Measurements from ENCODE around the gene ZNF124. TPM values are rescaled to one million over a fixed set of nuclear protein-coding genes. Genes with fewer than 3 reads are reported as not detected.

Gene ZNF124
- total RNA-seq, 4 donors from 2014 or later, result 11.0 to 16.9 (median 14.5) TPM

GRCh38 chr1:247118946-247119446 is 52.8 kb downstream of the ZNF124 start:
- H3K4me3 ChIP-seq (ENCODE audit: low read depth, poor library complexity, severe bottlenecking), result no peak overlapping the region
- intact Hi-C loops (cut with DNase I; ENCODE audit: low total_unique reads), result no loop called here
- no peak for DNase-seq (ENCODE audit: low spot score in 2 of 2)
- WGBS, 2 donors, result 66 to 80% methylated on average over 6 to 9 of the region's 11 CpGs
- no peak for TF ChIP-seq POLR2A (IDR thresholded peaks at IDR 0.05)
- TF ChIP-seq, protein P1, sequence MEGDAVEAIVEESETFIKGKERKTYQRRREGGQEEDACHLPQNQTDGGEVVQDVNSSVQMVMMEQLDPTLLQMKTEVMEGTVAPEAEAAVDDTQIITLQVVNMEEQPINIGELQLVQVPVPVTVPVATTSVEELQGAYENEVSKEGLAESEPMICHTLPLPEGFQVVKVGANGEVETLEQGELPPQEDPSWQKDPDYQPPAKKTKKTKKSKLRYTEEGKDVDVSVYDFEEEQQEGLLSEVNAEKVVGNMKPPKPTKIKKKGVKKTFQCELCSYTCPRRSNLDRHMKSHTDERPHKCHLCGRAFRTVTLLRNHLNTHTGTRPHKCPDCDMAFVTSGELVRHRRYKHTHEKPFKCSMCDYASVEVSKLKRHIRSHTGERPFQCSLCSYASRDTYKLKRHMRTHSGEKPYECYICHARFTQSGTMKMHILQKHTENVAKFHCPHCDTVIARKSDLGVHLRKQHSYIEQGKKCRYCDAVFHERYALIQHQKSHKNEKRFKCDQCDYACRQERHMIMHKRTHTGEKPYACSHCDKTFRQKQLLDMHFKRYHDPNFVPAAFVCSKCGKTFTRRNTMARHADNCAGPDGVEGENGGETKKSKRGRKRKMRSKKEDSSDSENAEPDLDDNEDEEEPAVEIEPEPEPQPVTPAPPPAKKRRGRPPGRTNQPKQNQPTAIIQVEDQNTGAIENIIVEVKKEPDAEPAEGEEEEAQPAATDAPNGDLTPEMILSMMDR (IDR thresholded peaks at IDR 0.05), result no peak

GRCh38 chr1:247115545-247115944 is 56.3 kb downstream of the ZNF124 start:
- intact Hi-C loops (cut with DNase I; ENCODE audit: low total_unique reads), result no loop called here
- H3K4me3 ChIP-seq (ENCODE audit: low read depth, poor library complexity, severe bottlenecking), result no peak overlapping the region
- no peak for TF ChIP-seq POLR2A (IDR thresholded peaks at IDR 0.05)
- TF ChIP-seq, protein P1 (IDR thresholded peaks at IDR 0.05), result no peak
- DNase-seq (ENCODE audit: low spot score in 2 of 2), result no peak
- 94% methylated on average over 10 to 11 of the region's 12 CpGs for WGBS, 2 donors

DNA sequence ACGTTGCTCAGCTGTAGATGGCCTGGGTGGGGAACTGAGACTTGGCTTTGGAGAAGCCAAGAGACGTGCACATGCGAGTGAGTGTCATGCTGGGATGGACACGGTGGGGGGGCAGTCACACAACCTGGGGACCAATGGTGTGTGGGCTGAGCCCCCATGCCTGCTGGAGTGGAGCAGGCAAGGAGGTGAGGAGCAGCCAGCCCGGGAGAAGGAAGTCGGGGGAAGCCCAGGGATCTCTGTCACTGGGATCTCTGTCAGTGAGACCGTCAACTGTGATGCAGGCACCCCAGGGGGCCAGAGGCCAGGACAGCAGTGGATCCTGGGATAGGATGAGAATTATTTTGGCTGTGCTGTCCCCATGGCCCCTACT is 56.7 kb downstream of the ZNF124 start:
- TF ChIP-seq, protein P1 (IDR thresholded peaks at IDR 0.05), result no peak
- no peak for TF ChIP-seq POLR2A (IDR thresholded peaks at IDR 0.05)
- no peak for DNase-seq (ENCODE audit: low spot score in 2 of 2)
- WGBS, 2 donors, result 73 to 85% methylated on average over 7 of the region's 7 CpGs
- H3K4me3 ChIP-seq (ENCODE audit: low read depth, poor library complexity, severe bottlenecking), result no peak overlapping the region
- intact Hi-C loops (cut with DNase I; ENCODE audit: low total_unique reads), result no loop called here

- no peak overlapping the region for H3K4me3 ChIP-seq (ENCODE audit: low read depth, poor library complexity, severe bottlenecking)
- DNase-seq (ENCODE audit: low spot score in 2 of 2), result no peak
- intact Hi-C loops (cut with DNase I; ENCODE audit: low total_unique reads), result no loop called here
- WGBS, 2 donors, result 91 to 93% methylated on average over 10 to 13 of the region's 13 CpGs
- no peak for TF ChIP-seq POLR2A (IDR thresholded peaks at IDR 0.05)
- TF ChIP-seq, protein P1 (IDR thresholded peaks at IDR 0.05), result no peak
Observed at GRCh38 chr1:247114351-247115140, 57.3 kb downstream of the ZNF124 start.

DNA sequence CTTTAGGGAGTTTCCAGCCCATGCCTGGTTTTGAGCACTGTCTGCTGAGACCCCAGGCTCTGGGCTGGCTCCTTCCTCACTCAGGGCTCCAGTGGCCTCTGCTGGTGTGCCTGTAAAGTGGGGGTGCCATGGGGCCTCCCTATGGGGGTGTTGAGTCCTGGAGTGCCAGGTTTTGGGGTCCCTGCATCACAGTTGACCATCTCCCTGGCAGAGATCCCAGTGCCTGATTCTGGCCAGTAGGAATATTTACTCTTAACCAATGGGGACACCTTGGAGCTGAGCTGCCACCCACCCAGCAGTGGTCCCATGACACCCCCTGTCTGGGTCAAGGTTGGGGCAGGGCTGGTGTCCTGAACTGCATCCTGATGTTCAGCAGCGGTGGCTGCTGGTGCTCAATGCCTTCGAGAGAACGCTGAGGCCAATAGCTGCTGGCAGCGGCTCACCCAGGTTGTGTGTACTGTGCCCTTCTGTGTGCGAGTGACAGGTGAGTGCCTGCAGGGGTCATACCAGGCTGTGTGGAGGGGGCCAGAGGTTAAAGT is 58.0 kb downstream of the ZNF124 start:
- WGBS, 2 donors, result 94% methylated on average over 5 of the region's 5 CpGs; no CpG with 5 or more reads in 1 of the 2 donors
- no peak for DNase-seq (ENCODE audit: low spot score in 2 of 2)
- no peak overlapping the region for H3K4me3 ChIP-seq (ENCODE audit: low read depth, poor library complexity, severe bottlenecking)
- intact Hi-C loops (cut with DNase I; ENCODE audit: low total_unique reads), result no loop called here
- no peak for TF ChIP-seq POLR2A (IDR thresholded peaks at IDR 0.05)
- TF ChIP-seq, protein P1 (IDR thresholded peaks at IDR 0.05), result no peak

All from lower leg skin (tissue), 4 donors.